Stomach (tissue), 4 donors: ENCODE data around the gene RTN4R.

ENCODE experiments used
- CTCF ChIP-seq, 7 experiments: fragments of 450-650 bp in 4 of 7; fragments of 200-600 bp in 3 of 7; sonication (generic) in 3 of 7; IDR thresholded peaks; one replicate each; pipeline ENCODE4 v1.5.1; 2016 to 2019; ENCODE audit warnings: antibody characterized with exemption in 7 of 7, control low read depth in 2 of 7, mild to moderate bottlenecking in 1 of 7
- EP300 ChIP-seq: sonication (generic); formaldehyde crosslinking; IDR thresholded peaks from one replicate; pipeline ENCODE4 v1.6.1; 2017; ENCODE audit warnings: antibody characterized with exemption
- POLR2A ChIP-seq, 4 donors: fragments of 450-650 bp; IDR thresholded peaks; one replicate each; pipeline ENCODE4 v1.6.1; 2016; ENCODE audit warnings: antibody characterized with exemption in 4 of 4, control low read depth in 2 of 4, mild to moderate bottlenecking in 1 of 4, moderate library complexity in 1 of 4
- POLR2AphosphoS5 ChIP-seq, 3 donors: sonication (generic); formaldehyde crosslinking; IDR thresholded peaks; one replicate each; pipeline ENCODE4 v1.6.1; 2016; ENCODE audit warnings: antibody characterized with exemption in 3 of 3

- TF ChIP-seq CTCF (IDR thresholded peaks at IDR 0.05) (no peak), POLR2AphosphoS5 (IDR thresholded peaks at IDR 0.05) (no peak), POLR2A (IDR thresholded peaks at IDR 0.05) (no peak), EP300 (no peak)
These were observed 68.2 kb downstream of the RTN4R start for GRCh38 chr22:20199906-20200305.
